NCI-H1048 (cell line): ENCODE measurements around the gene CRYBG2.

ENCODE experiments used
- DNase-seq: peaks from one replicate; lab custom pipeline; 2025; lab: John Stamatoyannopoulos, UW

The CRYBG2 gene

GRCh38 chr1:26280333-26281042 lies 73.4 kb downstream of the CRYBG2 start:
- no peak for DNase-seq

GRCh38 chr1:26279456-26280332 lies 74.2 kb downstream of the CRYBG2 start, which contains the start of gene SH3BGRL3:
Gene SH3BGRL3, plus strand, starts transcription at chr1:26280086. Its CDS starts 70 bp downstream, at chr1:26280156.
- DNase-seq = peak; percentile 46

- DNase-seq = no peak
Measured at GRCh38 chr1:26278724-26279455, 75.0 kb downstream of the CRYBG2 start.

- no peak for DNase-seq
Measured at GRCh38 chr1:26278303-26278702, 75.6 kb downstream of the CRYBG2 start.

- no peak for DNase-seq
Measured at GRCh38 chr1:26277719-26278118, 76.2 kb downstream of the CRYBG2 start.

GRCh38 chr1:26277261-26277661 lies 76.7 kb downstream of the CRYBG2 start:
- DNase-seq = no peak

- DNase-seq = no peak
Measured at GRCh38 chr1:26276432-26276838, 77.5 kb downstream of the CRYBG2 start.

- no peak for DNase-seq
Measured at GRCh38 chr1:26275580-26276431, 78.1 kb downstream of the CRYBG2 start.

- DNase-seq = no peak
Measured at GRCh38 chr1:26274801-26275425, 79.0 kb downstream of the CRYBG2 start.
